Activated T-helper 1 cell treated with anti-CD3 and anti-CD28 coated beads, Interleukin-12 subunit alpha, Interleukin-12 subunit beta, Interleukin-2, Interleukin-4 antibody, amounts not matched to agents 30 ng/mL and 10 ng/mL and 1 ng/mL, durations not matched to agents 14 hours and 24 hours and 36 hours (primary cell): ENCODE data around the gene TIGD7. TPM values are rescaled to one million over a fixed set of nuclear protein-coding genes. Genes with fewer than 3 reads are reported as not detected.

Experiments
- DNase-seq: peaks from one replicate; pipeline ENCODE4 v3.0.0; 2021; ENCODE audit warnings: low spot score
- H3K27ac Mint-ChIP-seq: one replicate; pipeline ENCODE4 v1.8.0; 2021; ENCODE audit warnings: mild to moderate bottlenecking, mixed read lengths
- H3K27me3 Mint-ChIP-seq: one replicate; pipeline ENCODE4 v1.8.0; 2022; ENCODE audit warnings: mild to moderate bottlenecking, moderate library complexity, mixed read lengths; ENCODE audit not compliant: insufficient read depth
- H3K36me3 Mint-ChIP-seq: one replicate; pipeline ENCODE4 v1.8.0; 2021; ENCODE audit warnings: low read depth, mixed read lengths
- H3K4me1 Mint-ChIP-seq: one replicate; pipeline ENCODE4 v1.8.0; 2021; ENCODE audit warnings: low read depth, mixed read lengths
- H3K4me3 Mint-ChIP-seq: one replicate; pipeline ENCODE4 v1.8.0; 2021; ENCODE audit warnings: mild to moderate bottlenecking, moderate library complexity, mixed read lengths
- H3K9me3 Mint-ChIP-seq: one replicate; pipeline ENCODE4 v1.8.0; 2021; ENCODE audit warnings: mixed read lengths
- intact Hi-C: fragments of 100-400 bp; cut with micrococcal nuclease; formaldehyde crosslinking; loops from one replicate; pipeline ENCODE4 v1.15.1; 2024
- total RNA-seq: library from RNA; stranded (reverse); gene quantifications from 2 replicates; pipeline ENCODE4 v1.2.3, GENCODE V29; 2022

Gene TIGD7
- total RNA-seq, 1 donor from 2014 or later: 2.0 TPM

DNA sequence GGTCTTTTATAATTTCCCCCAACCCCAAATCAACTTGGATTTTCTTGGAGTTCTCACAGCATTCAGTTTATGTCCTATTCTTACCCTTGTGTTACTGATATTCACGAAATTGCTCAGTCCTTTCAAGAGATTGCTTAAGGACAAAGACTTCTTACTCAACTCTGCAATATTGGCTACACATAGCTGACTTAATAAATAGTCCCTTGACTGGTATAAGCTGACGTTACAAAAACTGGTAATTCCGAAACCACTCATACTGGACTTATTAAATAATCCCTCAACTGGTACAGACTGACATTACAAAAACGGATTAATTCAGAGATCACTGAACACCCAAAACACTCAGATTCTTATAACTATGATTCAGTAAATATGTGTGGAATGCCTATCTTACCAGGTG, 860 bp downstream of the TIGD7 start:
- Mint-ChIP-seq H3K9me3 (peaks cover 58% of the 10 kb centered on the region), H3K36me3 (peaks cover 51% of the 10 kb centered on the region), H3K27ac (peak overlapping the region; percentile 70), H3K4me1 (peaks cover 8% of the 10 kb centered on the region), H3K27me3 (no peaks in the 10 kb centered on the region), H3K4me3 (peak overlapping the region; percentile 75)
- intact Hi-C loops: loop anchor here (2.0 kb wide), 2 partner anchors 70 to 114 kb away; partner anchors contain the start of gene ZNF200
- no peak for DNase-seq

DNA sequence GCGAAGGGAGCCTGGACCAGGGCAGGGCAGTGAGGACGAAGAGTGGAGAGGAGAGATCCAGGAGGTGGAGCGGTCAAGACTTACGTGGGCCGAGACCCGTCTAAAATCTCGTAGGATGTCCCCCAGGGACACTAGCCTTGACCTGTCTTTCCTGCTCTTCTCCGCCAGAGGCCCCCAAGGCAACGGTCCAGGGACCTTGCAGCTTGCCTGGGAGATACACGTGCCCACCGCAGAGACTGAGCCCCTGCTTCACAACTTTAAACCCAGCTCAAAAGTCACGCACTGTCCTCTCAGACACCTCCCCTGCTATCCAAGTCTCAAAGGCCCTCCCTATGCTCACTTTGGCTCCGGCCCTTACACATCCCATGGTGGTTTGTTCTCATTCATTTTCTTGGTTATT, 9.4 kb downstream of the TIGD7 start:
- Mint-ChIP-seq H3K36me3 (peaks cover 63% of the 10 kb centered on the region), H3K27me3 (no peaks in the 10 kb centered on the region), H3K9me3 (peaks cover 76% of the 10 kb centered on the region), H3K4me3 (no peak overlapping the region), H3K27ac (no peak overlapping the region), H3K4me1 (no peaks in the 10 kb centered on the region)
- intact Hi-C loops: no loop called here
- no peak for DNase-seq

DNA sequence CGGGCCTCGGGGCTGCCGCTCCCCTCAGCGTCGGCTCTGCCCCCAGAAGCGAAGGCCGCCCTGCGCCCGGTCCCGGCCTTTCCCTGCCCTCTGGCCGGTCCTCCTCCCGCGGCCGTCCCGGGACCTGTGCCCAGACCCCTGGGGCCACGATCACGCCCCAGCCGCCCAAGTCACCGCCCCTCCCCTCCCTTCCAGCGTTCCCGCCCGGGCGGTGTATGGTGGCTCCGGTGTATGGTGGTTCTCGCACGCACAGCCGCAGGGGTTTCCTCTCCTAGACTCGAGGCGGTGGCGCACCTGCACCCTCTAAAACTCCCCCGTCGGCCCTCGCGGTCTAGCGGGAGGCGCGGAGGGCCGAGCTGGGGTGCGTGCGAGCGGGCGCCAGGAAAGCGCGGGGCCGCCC, 10.0 kb downstream of the TIGD7 start:
- Mint-ChIP-seq H3K9me3 (peaks cover 76% of the 10 kb centered on the region), H3K4me3 (no peak overlapping the region), H3K27ac (no peak overlapping the region), H3K36me3 (peaks cover 63% of the 10 kb centered on the region), H3K4me1 (no peaks in the 10 kb centered on the region), H3K27me3 (no peaks in the 10 kb centered on the region)
- intact Hi-C loops: no loop called here
- DNase-seq: no peak

DNA sequence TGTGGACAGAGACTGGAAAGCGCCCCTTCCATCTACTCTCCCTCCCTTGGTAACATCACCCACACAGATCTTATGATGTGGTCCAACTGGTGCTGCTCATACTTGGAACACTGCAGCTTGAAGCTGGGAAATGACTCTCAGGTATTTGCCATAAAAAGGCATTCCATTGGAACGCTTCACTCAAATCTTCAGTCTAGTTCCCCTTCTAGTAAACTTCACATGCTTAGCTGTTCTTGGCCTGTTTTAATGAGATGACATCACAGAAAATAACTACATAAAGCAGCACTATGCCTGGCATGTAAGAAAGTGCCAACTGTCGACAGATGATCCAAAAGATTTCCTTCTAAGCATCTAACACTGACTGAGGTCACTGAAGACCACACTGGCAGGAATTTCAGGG, 12.6 kb downstream of the TIGD7 start:
- intact Hi-C loops: no loop called here
- H3K9me3 Mint-ChIP-seq: peaks cover 72% of the 10 kb centered on the region
- no peak for DNase-seq
- peaks cover 76% of the 10 kb centered on the region for H3K36me3 Mint-ChIP-seq
- H3K27ac Mint-ChIP-seq: no peak overlapping the region
- no peaks in the 10 kb centered on the region for H3K27me3 Mint-ChIP-seq
- no peak overlapping the region for H3K4me3 Mint-ChIP-seq
- H3K4me1 Mint-ChIP-seq: no peaks in the 10 kb centered on the region

DNA sequence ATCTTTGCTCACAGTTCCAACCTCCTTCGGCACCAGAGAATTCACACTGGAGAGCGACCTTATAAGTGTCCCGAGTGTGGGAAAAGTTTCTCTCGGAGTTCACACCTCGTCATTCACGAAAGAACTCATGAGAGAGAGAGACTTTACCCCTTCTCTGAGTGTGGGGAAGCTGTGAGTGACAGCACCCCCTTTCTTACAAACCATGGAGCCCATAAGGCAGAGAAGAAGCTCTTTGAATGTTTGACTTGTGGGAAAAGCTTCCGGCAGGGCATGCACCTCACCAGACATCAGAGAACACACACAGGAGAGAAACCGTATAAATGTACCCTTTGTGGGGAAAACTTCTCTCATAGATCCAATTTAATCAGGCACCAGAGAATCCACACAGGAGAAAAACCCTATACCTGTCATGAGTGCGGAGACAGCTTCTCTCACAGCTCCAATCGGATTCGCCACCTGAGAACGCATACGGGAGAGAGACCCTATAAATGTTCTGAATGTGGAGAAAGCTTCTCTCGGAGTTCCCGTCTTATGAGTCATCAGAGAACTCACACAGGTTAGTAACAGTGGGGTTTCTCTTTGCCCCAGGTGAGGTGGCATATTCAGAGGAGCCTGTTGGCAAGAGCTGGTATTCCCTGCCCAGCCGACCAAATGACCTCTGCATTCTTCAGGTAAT, 15.1 kb downstream of the TIGD7 start:
- peaks cover 72% of the 10 kb centered on the region for H3K9me3 Mint-ChIP-seq
- intact Hi-C loops: no loop called here

DNA sequence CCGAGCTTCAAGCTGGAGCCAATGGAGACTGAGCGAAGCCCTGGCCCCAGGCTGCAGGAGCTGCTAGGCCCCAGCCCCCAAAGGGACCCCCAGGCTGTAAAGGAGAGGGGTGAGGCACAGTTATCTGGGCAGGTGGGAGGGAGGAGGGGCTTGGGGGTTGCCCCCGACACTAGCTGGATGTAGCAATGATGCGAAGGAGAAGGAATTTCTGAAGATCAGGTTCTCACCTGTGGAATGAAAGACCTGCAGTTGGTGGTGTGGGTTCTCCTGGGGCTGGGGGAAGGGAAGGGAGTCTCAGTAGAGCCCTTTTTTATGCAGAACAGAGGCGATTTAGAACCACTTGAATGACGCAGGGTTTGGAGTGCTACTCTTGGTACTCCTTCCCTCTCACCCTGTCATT, 20.1 kb downstream of the TIGD7 start:
- no peak for DNase-seq
- no peaks in the 10 kb centered on the region for H3K27me3 Mint-ChIP-seq
- intact Hi-C loops: no loop called here
- peaks cover 43% of the 10 kb centered on the region for H3K9me3 Mint-ChIP-seq
- H3K4me3 Mint-ChIP-seq: peak overlapping the region; percentile 96
- H3K4me1 Mint-ChIP-seq: peaks cover 23% of the 10 kb centered on the region
- no peak overlapping the region for H3K27ac Mint-ChIP-seq
- peaks cover 62% of the 10 kb centered on the region for H3K36me3 Mint-ChIP-seq

More for the DNA sequence above, 15.1 kb downstream of the TIGD7 start:
- no peak for DNase-seq
- H3K4me3 Mint-ChIP-seq: no peak overlapping the region
- no peak overlapping the region for H3K27ac Mint-ChIP-seq
- H3K36me3 Mint-ChIP-seq: peaks cover 88% of the 10 kb centered on the region
- H3K27me3 Mint-ChIP-seq: no peaks in the 10 kb centered on the region
- peaks cover 2% of the 10 kb centered on the region for H3K4me1 Mint-ChIP-seq

DNA sequence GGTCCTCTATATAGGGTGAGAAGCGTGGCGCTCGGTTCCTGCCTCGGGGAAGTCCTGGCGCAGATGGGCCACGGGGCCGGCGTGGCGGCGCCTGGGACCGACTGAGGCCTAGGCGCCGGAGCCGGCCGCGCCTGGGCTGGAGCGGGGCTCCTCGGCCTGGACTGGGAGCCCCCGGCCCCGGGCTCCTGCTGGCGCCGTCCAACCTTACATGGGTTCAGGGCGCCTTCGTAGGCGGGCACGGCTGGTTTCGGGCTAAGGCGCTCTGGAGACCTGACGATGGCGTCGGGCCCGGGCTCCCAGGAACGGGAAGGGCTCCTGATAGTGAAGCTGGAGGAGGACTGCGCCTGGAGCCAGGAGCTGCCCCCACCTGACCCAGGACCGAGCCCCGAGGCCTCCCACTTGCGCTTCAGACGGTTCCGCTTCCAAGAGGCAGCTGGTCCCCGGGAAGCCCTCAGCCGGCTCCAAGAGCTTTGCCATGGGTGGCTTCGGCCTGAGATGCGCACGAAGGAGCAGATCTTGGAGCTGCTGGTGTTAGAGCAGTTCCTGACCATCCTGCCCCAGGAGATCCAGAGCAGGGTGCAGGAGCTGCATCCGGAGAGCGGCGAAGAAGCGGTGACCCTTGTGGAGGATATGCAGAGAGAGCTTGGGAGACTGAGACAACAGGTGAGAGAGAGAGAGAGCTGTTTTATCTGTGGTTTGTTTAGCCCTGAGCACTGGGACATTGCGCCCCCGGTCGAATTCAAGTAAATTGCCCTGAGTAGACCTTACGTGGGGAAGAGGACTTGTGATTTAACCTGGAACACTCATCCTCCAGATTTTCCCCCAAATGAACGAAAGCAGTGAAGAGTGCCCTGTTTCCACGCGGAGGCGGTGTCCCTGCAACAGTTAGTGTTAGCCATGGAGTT, 21.4 kb downstream of the TIGD7 start:
- H3K27ac Mint-ChIP-seq: peak overlapping the region; percentile 97
- H3K27me3 Mint-ChIP-seq: no peaks in the 10 kb centered on the region
- peak overlapping the region; percentile 96 for H3K4me3 Mint-ChIP-seq
- peaks cover 49% of the 10 kb centered on the region for H3K36me3 Mint-ChIP-seq
- intact Hi-C loops: loop anchor here (1.0 to 5.0 kb wide), 8 partner anchors 19 to 217 kb away; partner anchors contain the start of genes NAA60, OR1F1, TIGD7 and ZNF174
- DNase-seq: no peak
- peaks cover 35% of the 10 kb centered on the region for H3K9me3 Mint-ChIP-seq
- H3K4me1 Mint-ChIP-seq: peaks cover 23% of the 10 kb centered on the region

DNA sequence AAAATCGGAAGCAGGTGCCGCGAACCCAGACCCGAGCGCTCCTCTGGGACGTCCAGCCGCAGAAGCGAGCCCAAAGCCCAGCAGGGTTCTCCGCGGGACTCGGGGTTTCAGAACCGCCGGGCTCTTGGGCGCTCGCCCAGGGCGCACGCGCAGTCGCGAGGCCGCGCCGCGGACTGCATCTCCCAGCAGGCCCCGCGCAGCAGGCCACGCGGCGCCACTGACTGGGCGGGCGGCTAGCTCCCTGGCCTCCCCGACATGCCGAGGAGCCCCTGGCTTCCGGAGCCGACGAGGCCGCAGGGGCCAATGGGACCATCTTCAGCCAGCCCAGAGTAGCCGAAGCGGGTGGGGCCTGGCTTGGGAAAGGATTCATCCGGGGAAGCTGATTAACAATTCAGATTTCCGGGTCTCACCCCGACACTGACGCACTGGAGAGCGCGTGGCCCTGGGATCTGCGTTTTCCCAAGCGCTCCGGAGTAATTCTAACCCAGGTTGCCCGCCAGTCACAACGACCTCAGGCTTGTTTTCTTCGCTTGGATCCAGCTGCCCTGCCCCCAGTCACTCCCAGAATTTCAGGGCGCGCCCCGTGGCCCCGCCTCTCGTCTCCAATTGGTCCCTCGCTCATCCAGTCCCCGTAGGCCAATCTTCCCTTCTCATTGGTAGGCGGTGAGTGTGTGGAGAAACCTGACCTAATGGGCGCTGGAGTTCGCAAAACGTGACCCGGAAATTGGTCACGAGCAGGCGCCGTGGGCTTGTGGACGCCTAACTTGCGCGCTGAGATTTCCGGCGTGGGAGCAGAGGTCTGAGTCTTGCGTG, 22.3 kb downstream of the TIGD7 start, which contains the start of gene ZNF263:
Gene ZNF263, plus strand, starts transcription at position 762 of the 813 bp plus-strand sequence. CDS start 328 bp downstream, outside the sequence.
- intact Hi-C loops: loop anchor here (1.0 to 5.0 kb wide), 9 partner anchors 19 to 217 kb away; partner anchors contain the start of genes NAA60, OR1F1, TIGD7 and ZNF174
- H3K4me3 Mint-ChIP-seq: peak within 1 kb of the TSS; percentile 96
- peaks cover 23% of the 10 kb centered on the region for H3K4me1 Mint-ChIP-seq
- no peaks in the 10 kb centered on the region for H3K27me3 Mint-ChIP-seq
- H3K9me3 Mint-ChIP-seq: peaks cover 34% of the 10 kb centered on the region
- H3K27ac Mint-ChIP-seq: peak within 1 kb of the TSS; percentile 97
- peaks cover 40% of the 10 kb centered on the region for H3K36me3 Mint-ChIP-seq
- DNase-seq: peak; percentile 90

DNA sequence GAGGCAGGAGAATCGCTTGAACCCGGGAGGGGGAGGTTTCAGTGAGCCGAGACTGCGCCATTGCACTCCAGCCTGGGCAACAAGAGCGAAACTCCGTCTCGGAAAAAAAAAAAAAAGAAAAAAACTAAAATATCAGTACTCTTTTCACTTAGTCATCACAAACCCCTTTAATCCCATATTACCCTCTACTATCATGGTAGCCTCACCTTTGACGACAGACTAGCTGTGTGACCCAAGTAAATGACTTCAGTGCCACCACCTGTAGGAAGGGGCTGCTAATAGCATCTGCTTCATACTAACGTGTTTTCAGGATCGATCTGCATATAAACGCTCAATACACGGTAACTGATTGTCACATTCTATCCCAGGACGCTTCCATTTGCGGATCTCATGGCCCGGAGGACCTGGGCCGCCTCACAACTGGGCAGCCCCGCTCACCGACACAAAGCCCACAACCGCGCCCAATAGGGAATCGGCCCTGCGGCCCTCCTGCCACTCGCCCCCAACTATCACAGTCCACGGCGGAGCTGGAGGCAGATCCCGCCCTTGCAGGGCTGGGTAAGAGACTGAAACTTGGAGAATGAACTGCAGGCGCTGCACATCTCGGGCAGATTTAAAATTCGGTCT, 23.0 kb downstream of the TIGD7 start:
- H3K4me1 Mint-ChIP-seq: peaks cover 23% of the 10 kb centered on the region
- intact Hi-C loops: loop anchor here (1.0 to 5.0 kb wide), 3 partner anchors 47 to 161 kb away; partner anchors contain the start of genes NAA60, OR1F1, ZNF200 and ZNF597
- peak overlapping the region; percentile 94 for H3K4me3 Mint-ChIP-seq
- H3K9me3 Mint-ChIP-seq: peaks cover 28% of the 10 kb centered on the region
- DNase-seq: no peak
- peak overlapping the region; percentile 97 for H3K27ac Mint-ChIP-seq
- H3K27me3 Mint-ChIP-seq: peaks cover 3% of the 10 kb centered on the region
- H3K36me3 Mint-ChIP-seq: peaks cover 35% of the 10 kb centered on the region

DNA sequence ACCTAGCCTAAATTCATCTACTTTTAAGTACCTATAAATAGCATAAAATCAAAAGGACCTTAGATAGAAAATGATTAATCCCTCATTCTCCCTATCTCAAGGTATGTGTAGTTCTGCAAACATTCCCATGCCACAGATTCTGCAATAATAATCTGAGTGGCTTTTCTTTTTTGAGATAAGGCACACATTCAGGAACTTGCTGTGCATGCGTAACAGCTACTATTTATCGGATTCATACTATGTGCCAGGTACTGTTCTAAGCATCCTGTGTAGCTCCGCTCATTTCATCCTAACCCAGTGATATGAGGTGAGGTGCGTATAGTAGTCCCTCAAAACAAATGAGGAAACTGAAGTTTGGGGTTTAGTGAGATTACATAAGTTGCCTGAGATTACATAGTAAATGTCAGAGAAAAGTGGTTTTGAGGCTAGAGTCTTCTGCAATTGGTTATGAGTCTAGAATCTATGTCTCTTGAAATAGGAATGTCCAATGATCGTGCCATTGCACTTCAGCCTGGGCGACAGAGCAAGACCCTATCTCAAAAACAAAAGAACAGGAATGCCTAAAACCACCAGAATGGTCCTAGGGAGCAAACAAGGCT, 23.9 kb downstream of the TIGD7 start:
- intact Hi-C loops: loop anchor here (5.0 kb wide), 1 partner anchor 94 kb away; the partner anchor contains the start of gene OR1F1
- Mint-ChIP-seq H3K9me3 (peaks cover 24% of the 10 kb centered on the region), H3K4me3 (peak overlapping the region; percentile 30), H3K27me3 (peaks cover 5% of the 10 kb centered on the region), H3K4me1 (peaks cover 23% of the 10 kb centered on the region), H3K36me3 (peaks cover 27% of the 10 kb centered on the region), H3K27ac (no peak overlapping the region)
- no peak for DNase-seq

DNA sequence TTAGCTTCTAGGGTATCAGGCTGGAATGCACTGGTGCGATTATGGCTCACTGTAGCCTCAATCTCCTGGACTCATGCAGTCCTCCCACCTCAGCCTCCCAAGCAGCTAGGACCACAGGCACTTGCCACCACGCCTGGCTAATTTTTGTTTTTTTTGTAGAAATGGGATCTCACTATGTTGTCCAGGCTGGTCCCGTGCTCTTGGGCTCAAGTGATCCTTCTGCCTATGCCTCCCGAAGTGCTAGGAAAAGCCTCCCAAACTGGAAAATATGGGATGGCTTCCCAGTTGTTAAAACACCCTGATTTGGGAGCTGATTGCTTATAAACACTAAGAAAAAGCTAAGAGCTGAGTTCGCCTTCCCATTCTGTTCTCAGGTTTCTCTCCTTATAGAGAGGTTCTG, 28.6 kb downstream of the TIGD7 start:
- H3K36me3 Mint-ChIP-seq: peaks cover 3% of the 10 kb centered on the region
- H3K27me3 Mint-ChIP-seq: peaks cover 6% of the 10 kb centered on the region
- H3K27ac Mint-ChIP-seq: no peak overlapping the region
- DNase-seq: no peak
- peaks cover 19% of the 10 kb centered on the region for H3K9me3 Mint-ChIP-seq
- no peak overlapping the region for H3K4me3 Mint-ChIP-seq
- intact Hi-C loops: no loop called here
- no peaks in the 10 kb centered on the region for H3K4me1 Mint-ChIP-seq
